ENCODE measurements around the gene CD109.

The CD109 gene

DNA sequence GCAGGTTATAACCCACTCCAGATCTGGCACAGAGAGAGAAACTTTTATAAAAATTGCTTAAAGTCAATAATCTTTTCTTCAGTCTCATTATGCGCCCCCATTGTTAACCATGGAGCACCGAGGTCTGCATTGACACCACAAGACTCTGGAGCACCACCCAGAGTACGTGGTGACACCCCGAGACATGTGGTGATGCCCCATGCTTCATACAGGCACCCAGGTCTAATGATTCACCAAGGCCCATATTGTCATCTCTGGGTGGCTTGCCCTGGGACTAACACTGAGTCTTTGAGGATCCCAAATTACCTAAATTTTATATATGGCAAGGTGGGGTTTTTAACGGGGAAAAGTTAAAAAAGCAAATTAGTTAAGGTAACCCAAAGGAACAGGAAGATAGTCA lies 31.1 kb downstream of the CD109 start:
- H3K4me1 ChIP-seq (ENCODE audit: control insufficient read depth in 2 of 2, insufficient read depth in 1 of 2, low read depth in 1 of 2, low read length in 2 of 2), result no peaks in the 10 kb centered on the region
- H3K4ac ChIP-seq (ENCODE audit: low read length), result no peak overlapping the region
- H3K79me1 ChIP-seq (ENCODE audit: low read depth, low read length), result no peaks in the 10 kb centered on the region
- H2BK15ac ChIP-seq (ENCODE audit: low read length), result no peak overlapping the region
- H2AFZ ChIP-seq (ENCODE audit: low read length), result no peak overlapping the region
- no peaks in the 10 kb centered on the region for H3K9me3 ChIP-seq (replicated peaks in 1 of 2; ENCODE audit: control insufficient read depth in 2 of 2, insufficient read depth in 1 of 2, low read depth in 1 of 2, low read length in 2 of 2)
- no CpG with 5 or more reads among the region's 5 CpGs for WGBS, 2 donors (ENCODE audit: extremely low coverage in 2 of 2, insufficient read length in 2 of 2, insufficient replicate concordance in 1 of 2)
- no peaks in the 10 kb centered on the region for H3K36me3 ChIP-seq (replicated peaks in 1 of 2; ENCODE audit: control insufficient read depth in 2 of 2, insufficient read depth in 2 of 2, low read length in 2 of 2)
- no peak for DNase-seq (ENCODE audit: low spot score)
- no peak overlapping the region for H4K91ac ChIP-seq (ENCODE audit: low read depth, low read length, poor library complexity)
- no peak overlapping the region for H3K23ac ChIP-seq (ENCODE audit: low read depth, low read length, poor library complexity)
- no peaks in the 10 kb centered on the region for H3K27me3 ChIP-seq (ENCODE audit: control insufficient read depth in 3 of 3, insufficient read depth in 3 of 3, low read depth in 1 of 3, low read length in 3 of 3)
- H3K9ac ChIP-seq (ENCODE audit: low read depth, low read length, poor library complexity), result no peak overlapping the region
- H3K18ac ChIP-seq (ENCODE audit: low read length), result no peak overlapping the region
- no peak overlapping the region for H3K4me2 ChIP-seq (ENCODE audit: insufficient read depth, low read length, poor library complexity, severe bottlenecking)
- no peak overlapping the region for H2BK12ac ChIP-seq (ENCODE audit: low read length)
- no peak overlapping the region for H4K8ac ChIP-seq (ENCODE audit: low read depth, low read length)
- no peak overlapping the region for H3K4me3 ChIP-seq (ENCODE audit: low read length in 2 of 2)
- no peak overlapping the region for H3K14ac ChIP-seq (ENCODE audit: low read length)
- no peak overlapping the region for H2BK120ac ChIP-seq (ENCODE audit: low read depth, low read length)
- H2BK5ac ChIP-seq (ENCODE audit: low read length), result no peak overlapping the region
- no peak overlapping the region for H2AK5ac ChIP-seq (ENCODE audit: low read depth, low read length)
- no peak overlapping the region for H3K27ac ChIP-seq (replicated peaks; ENCODE audit: low read length)

DNA sequence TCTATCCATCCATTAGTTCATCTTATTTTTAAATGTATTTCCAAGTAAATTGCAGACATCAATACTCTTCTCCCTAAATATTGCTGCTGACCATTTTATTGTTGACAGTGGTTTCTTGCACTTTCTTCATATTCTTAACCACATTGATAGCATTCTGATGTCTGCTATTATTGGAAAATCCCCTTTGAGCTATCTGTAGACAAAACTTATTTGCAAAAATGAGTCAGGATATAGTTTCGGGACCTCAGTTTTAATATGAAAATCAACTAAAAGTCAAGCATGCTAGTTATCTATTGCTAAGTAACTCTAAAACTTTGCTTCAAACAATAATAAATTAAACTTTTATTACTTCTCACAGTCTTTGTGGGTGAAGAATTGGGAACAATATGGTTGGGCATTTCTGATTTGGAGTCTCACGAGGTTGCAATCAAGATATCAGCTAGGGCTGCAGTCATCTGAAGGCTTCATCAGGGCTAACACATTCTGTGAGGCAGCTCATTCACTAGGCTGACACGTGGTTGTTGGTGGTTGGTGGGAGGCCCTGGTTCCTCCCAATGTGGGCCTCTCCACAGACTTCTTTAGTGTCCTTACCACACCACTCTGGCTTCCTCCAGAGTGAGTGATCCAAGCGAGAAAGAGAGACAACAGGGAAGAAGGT lies 32.7 kb downstream of the CD109 start:
- Histone ChIP-seq H2AFZ (ENCODE audit: low read length) (no peak overlapping the region), H2BK15ac (ENCODE audit: low read length) (no peak overlapping the region), H3K18ac (ENCODE audit: low read length) (no peak overlapping the region), H2BK12ac (ENCODE audit: low read length) (no peak overlapping the region), H3K27ac (replicated peaks; ENCODE audit: low read length) (no peak overlapping the region), H3K23ac (ENCODE audit: low read depth, low read length, poor library complexity) (no peak overlapping the region), H3K9me3 (replicated peaks in 1 of 2; ENCODE audit: control insufficient read depth in 2 of 2, insufficient read depth in 1 of 2, low read depth in 1 of 2, low read length in 2 of 2) (no peaks in the 10 kb centered on the region), H3K4me1 (ENCODE audit: control insufficient read depth in 2 of 2, insufficient read depth in 1 of 2, low read depth in 1 of 2, low read length in 2 of 2) (no peaks in the 10 kb centered on the region), H2AK5ac (ENCODE audit: low read depth, low read length) (no peak overlapping the region), H2BK5ac (ENCODE audit: low read length) (no peak overlapping the region), H3K9ac (ENCODE audit: low read depth, low read length, poor library complexity) (no peak overlapping the region), H3K4me2 (ENCODE audit: insufficient read depth, low read length, poor library complexity, severe bottlenecking) (no peak overlapping the region), H4K8ac (ENCODE audit: low read depth, low read length) (no peak overlapping the region), H3K14ac (ENCODE audit: low read length) (no peak overlapping the region), H3K4ac (ENCODE audit: low read length) (no peak overlapping the region), H3K36me3 (replicated peaks in 1 of 2; ENCODE audit: control insufficient read depth in 2 of 2, insufficient read depth in 2 of 2, low read length in 2 of 2) (no peaks in the 10 kb centered on the region), H2BK120ac (ENCODE audit: low read depth, low read length) (no peak overlapping the region), H3K4me3 (ENCODE audit: low read length in 2 of 2) (no peak overlapping the region), H3K79me1 (ENCODE audit: low read depth, low read length) (no peaks in the 10 kb centered on the region), H4K91ac (ENCODE audit: low read depth, low read length, poor library complexity) (no peak overlapping the region), H3K27me3 (ENCODE audit: control insufficient read depth in 3 of 3, insufficient read depth in 3 of 3, low read depth in 1 of 3, low read length in 3 of 3) (no peaks in the 10 kb centered on the region)
- no CpG with 5 or more reads among the region's 4 CpGs for WGBS, 2 donors (ENCODE audit: extremely low coverage in 2 of 2, insufficient read length in 2 of 2, insufficient replicate concordance in 1 of 2)
- no peak for DNase-seq (ENCODE audit: low spot score)

DNA sequence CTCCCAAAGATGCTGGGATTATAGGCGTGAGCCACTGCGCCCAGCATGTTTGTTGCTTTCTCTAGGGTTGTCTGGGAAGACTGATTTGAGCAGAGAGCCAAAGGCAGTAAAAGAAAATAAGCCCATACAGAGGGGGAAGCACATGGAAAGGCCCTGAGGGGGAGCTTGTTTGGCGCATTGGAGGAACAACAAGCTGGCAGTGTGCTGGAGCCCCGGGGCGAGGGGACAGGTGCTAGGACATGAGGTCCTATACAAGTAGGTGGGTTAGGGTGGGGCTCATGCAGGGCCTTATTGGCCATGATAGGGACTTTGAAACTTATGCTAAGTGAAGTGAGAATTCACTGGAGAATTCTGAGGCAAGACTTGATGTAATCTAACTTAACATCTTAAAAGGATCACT lies 35.3 kb downstream of the CD109 start:
- Histone ChIP-seq H3K27me3 (ENCODE audit: control insufficient read depth in 3 of 3, insufficient read depth in 3 of 3, low read depth in 1 of 3, low read length in 3 of 3) (peaks cover 0 to 10% (median 0%) of the 10 kb centered on the region in 3 experiments), H2AFZ (ENCODE audit: low read length) (no peak overlapping the region), H2BK120ac (ENCODE audit: low read depth, low read length) (no peak overlapping the region), H2BK12ac (ENCODE audit: low read length) (no peak overlapping the region), H3K4me2 (ENCODE audit: insufficient read depth, low read length, poor library complexity, severe bottlenecking) (no peak overlapping the region), H4K8ac (ENCODE audit: low read depth, low read length) (no peak overlapping the region), H3K79me1 (ENCODE audit: low read depth, low read length) (no peaks in the 10 kb centered on the region), H3K9me3 (replicated peaks in 1 of 2; ENCODE audit: control insufficient read depth in 2 of 2, insufficient read depth in 1 of 2, low read depth in 1 of 2, low read length in 2 of 2) (no peaks in the 10 kb centered on the region), H3K23ac (ENCODE audit: low read depth, low read length, poor library complexity) (no peak overlapping the region), H2BK5ac (ENCODE audit: low read length) (no peak overlapping the region), H4K91ac (ENCODE audit: low read depth, low read length, poor library complexity) (no peak overlapping the region), H3K36me3 (replicated peaks in 1 of 2; ENCODE audit: control insufficient read depth in 2 of 2, insufficient read depth in 2 of 2, low read length in 2 of 2) (no peaks in the 10 kb centered on the region), H3K27ac (replicated peaks; ENCODE audit: low read length) (no peak overlapping the region), H3K4me3 (ENCODE audit: low read length in 2 of 2) (no peak overlapping the region), H2BK15ac (ENCODE audit: low read length) (no peak overlapping the region), H3K9ac (ENCODE audit: low read depth, low read length, poor library complexity) (no peak overlapping the region), H2AK5ac (ENCODE audit: low read depth, low read length) (no peak overlapping the region), H3K4me1 (ENCODE audit: control insufficient read depth in 2 of 2, insufficient read depth in 1 of 2, low read depth in 1 of 2, low read length in 2 of 2) (no peaks in the 10 kb centered on the region), H3K4ac (ENCODE audit: low read length) (no peak overlapping the region), H3K18ac (ENCODE audit: low read length) (no peak overlapping the region), H3K14ac (ENCODE audit: low read length) (no peak overlapping the region)
- DNase-seq (ENCODE audit: low spot score), result no peak
- no CpG with 5 or more reads among the region's 5 CpGs for WGBS, 2 donors (ENCODE audit: extremely low coverage in 2 of 2, insufficient read length in 2 of 2, insufficient replicate concordance in 1 of 2)

DNA sequence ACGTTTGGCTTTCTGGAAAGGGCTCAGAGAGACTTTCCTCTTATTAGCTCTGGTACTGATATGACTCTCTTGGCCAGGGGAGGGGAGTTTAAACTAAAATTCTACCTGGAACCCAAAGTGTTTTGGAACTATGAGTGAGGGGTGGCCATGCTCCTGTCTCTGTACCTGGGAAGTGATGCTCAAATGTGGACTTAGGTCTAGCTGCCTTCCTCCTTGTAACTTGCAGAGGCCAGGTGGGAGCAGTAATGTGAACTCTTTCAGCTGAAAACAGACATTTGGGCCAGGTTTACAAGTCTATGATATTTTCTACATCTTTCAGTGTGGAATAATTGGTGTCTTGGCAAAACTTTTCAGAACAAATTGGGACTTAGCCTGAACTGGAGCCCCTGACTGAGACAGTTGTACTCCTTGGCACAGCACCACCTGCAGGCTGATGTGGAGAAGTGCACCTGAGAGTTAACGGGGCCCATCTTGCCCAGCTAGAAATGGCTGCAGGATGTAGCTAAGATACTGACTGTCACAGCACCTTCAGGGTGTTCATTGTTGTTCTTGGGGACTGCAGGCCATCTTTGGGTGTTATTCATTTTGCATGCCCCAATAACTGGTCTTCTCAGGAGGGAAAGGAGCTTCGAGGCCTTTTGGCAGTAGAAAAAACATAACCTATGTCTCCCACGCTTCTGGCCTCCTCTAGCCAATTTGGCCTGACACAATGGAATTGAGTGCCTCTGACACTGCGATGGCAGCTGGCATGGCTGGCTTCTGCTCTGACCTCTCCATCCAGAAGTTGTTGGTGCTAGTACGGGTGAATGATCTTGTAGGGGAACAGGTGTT lies 37.1 kb downstream of the CD109 start:
- Histone ChIP-seq H3K4me1 (ENCODE audit: control insufficient read depth in 2 of 2, insufficient read depth in 1 of 2, low read depth in 1 of 2, low read length in 2 of 2) (no peaks in the 10 kb centered on the region), H3K9me3 (replicated peaks in 1 of 2; ENCODE audit: control insufficient read depth in 2 of 2, insufficient read depth in 1 of 2, low read depth in 1 of 2, low read length in 2 of 2) (no peaks in the 10 kb centered on the region), H2AFZ (ENCODE audit: low read length) (peak overlapping the region; percentile 77), H3K27ac (replicated peaks; ENCODE audit: low read length) (no peak overlapping the region), H3K4me2 (ENCODE audit: insufficient read depth, low read length, poor library complexity, severe bottlenecking) (no peak overlapping the region), H4K91ac (ENCODE audit: low read depth, low read length, poor library complexity) (no peak overlapping the region), H3K27me3 (ENCODE audit: control insufficient read depth in 3 of 3, insufficient read depth in 3 of 3, low read depth in 1 of 3, low read length in 3 of 3) (peaks cover 0 to 10% (median 0%) of the 10 kb centered on the region in 3 experiments), H4K8ac (ENCODE audit: low read depth, low read length) (no peak overlapping the region), H3K79me1 (ENCODE audit: low read depth, low read length) (no peaks in the 10 kb centered on the region), H3K4ac (ENCODE audit: low read length) (no peak overlapping the region), H2AK5ac (ENCODE audit: low read depth, low read length) (no peak overlapping the region), H2BK15ac (ENCODE audit: low read length) (no peak overlapping the region), H3K36me3 (replicated peaks in 1 of 2; ENCODE audit: control insufficient read depth in 2 of 2, insufficient read depth in 2 of 2, low read length in 2 of 2) (no peaks in the 10 kb centered on the region), H2BK120ac (ENCODE audit: low read depth, low read length) (no peak overlapping the region), H2BK12ac (ENCODE audit: low read length) (no peak overlapping the region), H3K4me3 (ENCODE audit: low read length in 2 of 2) (no peak overlapping the region), H3K14ac (ENCODE audit: low read length) (no peak overlapping the region), H3K23ac (ENCODE audit: low read depth, low read length, poor library complexity) (no peak overlapping the region), H3K9ac (ENCODE audit: low read depth, low read length, poor library complexity) (no peak overlapping the region), H3K18ac (ENCODE audit: low read length) (no peak overlapping the region), H2BK5ac (ENCODE audit: low read length) (no peak overlapping the region)
- DNase-seq (ENCODE audit: low spot score), result peak; percentile 75
- no CpG with 5 or more reads among the region's 6 CpGs for WGBS, 2 donors (ENCODE audit: extremely low coverage in 2 of 2, insufficient read length in 2 of 2, insufficient replicate concordance in 1 of 2)
